OCI-LY3 (cell line): ENCODE data around the gene APOB.

Experiments used
- H2AFZ ChIP-seq: fragments of 200-600, 300-600 bp; shearing (Covaris generic); 2 replicates; pipeline ENCODE4 v1.6.0; 2014; ENCODE audit warnings: antibody characterized with exemption, low read depth, low read length
- H3K27ac ChIP-seq: fragments of 200-600, 300-600 bp; sonication (generic); 2 replicates; pipeline ENCODE4 v1.5.1; 2014; ENCODE audit warnings: mild to moderate bottlenecking, low read length, moderate library complexity, mixed read lengths
- H3K27me3 ChIP-seq: fragments of 200-600, 300-600 bp; sonication (generic); 2 replicates; pipeline ENCODE4 v1.6.1; 2014; ENCODE audit warnings: low read depth, low read length, mixed read lengths
- H3K36me3 ChIP-seq: fragments of 200-600, 300-600 bp; sonication (generic); replicated peaks from 2 replicates; pipeline ENCODE3; 2014; ENCODE audit warnings: low read depth, low read length, mixed read lengths
- H3K4me1 ChIP-seq: fragments of 300-600, 200-600 bp; sonication (generic); 2 replicates; pipeline ENCODE4 v1.6.1; 2014; ENCODE audit warnings: low read length, mixed read lengths
- H3K4me2 ChIP-seq: fragments of 200-600, 300-600 bp; sonication (generic); 2 replicates; pipeline ENCODE4 v1.6.1; 2014; ENCODE audit warnings: low read length, mixed read lengths
- H3K4me3 ChIP-seq: fragments of 300-600, 200-600 bp; sonication (generic); 2 replicates; pipeline ENCODE4 v1.5.1; 2014; ENCODE audit warnings: antibody characterized with exemption, mild to moderate bottlenecking, low read length, moderate library complexity
- H3K79me2 ChIP-seq: fragments of 300-600, 200-600 bp; shearing (Covaris generic); 2 replicates; pipeline ENCODE4 v1.6.1; 2014; ENCODE audit warnings: mild to moderate bottlenecking, low read length, mixed read lengths
- H3K9ac ChIP-seq: fragments of 300-600, 200-600 bp; shearing (Covaris generic); 2 replicates; pipeline ENCODE4 v1.6.0; 2014; ENCODE audit warnings: mild to moderate bottlenecking, low read length, moderate library complexity
- H3K9me3 ChIP-seq: fragments of 200-600, 300-600 bp; shearing (Covaris generic); 2 replicates; pipeline ENCODE4 v1.6.1; 2014; ENCODE audit warnings: low read length, mixed read lengths; ENCODE audit not compliant: insufficient read depth
- H4K20me1 ChIP-seq: fragments of 200-600, 300-600 bp; sonication (generic); 2 replicates; pipeline ENCODE4 v1.6.1; 2016; ENCODE audit warnings: low read length, mixed read lengths; ENCODE audit not compliant: insufficient read depth
- EZH2phosphoT487 ChIP-seq: fragments of 200-600 bp; shearing (Covaris generic); IDR thresholded peaks from 2 replicates; pipeline ENCODE4 v1.6.1; 2018; ENCODE audit warnings: antibody characterized with exemption, mixed run types, low read depth
- TF ChIP-seq, protein P1 (sequence below): fragments of 200-600, 300-600 bp; sonication (generic); IDR thresholded peaks from 2 replicates; pipeline ENCODE4 v1.5.1; 2014; ENCODE audit warnings: antibody characterized with exemption, low read length, low read depth

APOB gene

DNA sequence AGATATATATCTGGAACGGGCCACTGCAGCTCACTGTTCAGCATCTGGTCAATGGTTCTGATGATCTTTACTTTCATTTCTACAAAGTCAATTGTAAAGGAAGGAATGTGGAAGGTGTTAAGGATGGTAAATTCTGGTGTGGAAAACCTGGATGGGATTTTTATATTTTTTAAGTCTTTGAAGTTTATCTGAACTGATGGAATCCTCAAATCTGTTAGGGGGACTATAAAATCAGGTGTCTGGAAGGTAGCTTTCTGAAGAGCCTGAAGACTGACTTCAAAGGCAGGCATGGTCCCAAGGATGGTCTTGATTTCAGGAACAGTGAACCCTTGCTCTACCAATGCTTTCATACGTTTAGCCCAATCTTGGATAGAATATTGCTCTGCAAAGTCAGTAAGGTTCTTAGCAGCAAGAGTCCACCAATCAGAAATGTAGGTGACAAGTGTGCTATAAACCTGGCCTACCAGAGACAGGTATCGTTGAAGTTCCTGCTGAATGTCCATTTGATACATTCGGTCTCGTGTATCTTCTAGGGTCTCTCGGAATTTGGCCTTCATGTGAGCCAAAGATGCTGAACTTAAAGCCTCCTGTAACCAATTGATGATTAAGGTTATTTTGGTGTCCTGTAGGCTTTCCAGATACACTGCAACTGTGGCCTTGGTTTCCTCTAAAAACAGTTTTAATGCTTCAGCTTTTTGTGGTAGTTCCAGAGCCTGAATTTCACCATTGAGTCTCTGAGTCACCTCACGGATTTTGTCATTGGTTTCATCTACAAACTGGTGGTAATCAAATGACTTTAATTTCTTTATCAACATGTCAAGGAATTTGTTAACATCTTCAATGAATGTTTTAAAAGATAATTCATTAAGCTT, 34.8 kb downstream of the APOB start:
- H3K9ac ChIP-seq, result no peak overlapping the region
- TF ChIP-seq, protein P1, sequence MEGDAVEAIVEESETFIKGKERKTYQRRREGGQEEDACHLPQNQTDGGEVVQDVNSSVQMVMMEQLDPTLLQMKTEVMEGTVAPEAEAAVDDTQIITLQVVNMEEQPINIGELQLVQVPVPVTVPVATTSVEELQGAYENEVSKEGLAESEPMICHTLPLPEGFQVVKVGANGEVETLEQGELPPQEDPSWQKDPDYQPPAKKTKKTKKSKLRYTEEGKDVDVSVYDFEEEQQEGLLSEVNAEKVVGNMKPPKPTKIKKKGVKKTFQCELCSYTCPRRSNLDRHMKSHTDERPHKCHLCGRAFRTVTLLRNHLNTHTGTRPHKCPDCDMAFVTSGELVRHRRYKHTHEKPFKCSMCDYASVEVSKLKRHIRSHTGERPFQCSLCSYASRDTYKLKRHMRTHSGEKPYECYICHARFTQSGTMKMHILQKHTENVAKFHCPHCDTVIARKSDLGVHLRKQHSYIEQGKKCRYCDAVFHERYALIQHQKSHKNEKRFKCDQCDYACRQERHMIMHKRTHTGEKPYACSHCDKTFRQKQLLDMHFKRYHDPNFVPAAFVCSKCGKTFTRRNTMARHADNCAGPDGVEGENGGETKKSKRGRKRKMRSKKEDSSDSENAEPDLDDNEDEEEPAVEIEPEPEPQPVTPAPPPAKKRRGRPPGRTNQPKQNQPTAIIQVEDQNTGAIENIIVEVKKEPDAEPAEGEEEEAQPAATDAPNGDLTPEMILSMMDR, result no peak
- TF ChIP-seq EZH2phosphoT487, result no peak
- H3K36me3 ChIP-seq, result no peaks in the 10 kb centered on the region
- no peaks in the 10 kb centered on the region for H4K20me1 ChIP-seq
- H3K4me1 ChIP-seq, result no peaks in the 10 kb centered on the region
- H3K4me2 ChIP-seq, result no peak overlapping the region
- H2AFZ ChIP-seq, result no peak overlapping the region
- no peaks in the 10 kb centered on the region for H3K9me3 ChIP-seq
- peaks cover 54% of the 10 kb centered on the region for H3K27me3 ChIP-seq
- no peak overlapping the region for H3K4me3 ChIP-seq
- no peaks in the 10 kb centered on the region for H3K79me2 ChIP-seq
- H3K27ac ChIP-seq, result no peak overlapping the region

DNA sequence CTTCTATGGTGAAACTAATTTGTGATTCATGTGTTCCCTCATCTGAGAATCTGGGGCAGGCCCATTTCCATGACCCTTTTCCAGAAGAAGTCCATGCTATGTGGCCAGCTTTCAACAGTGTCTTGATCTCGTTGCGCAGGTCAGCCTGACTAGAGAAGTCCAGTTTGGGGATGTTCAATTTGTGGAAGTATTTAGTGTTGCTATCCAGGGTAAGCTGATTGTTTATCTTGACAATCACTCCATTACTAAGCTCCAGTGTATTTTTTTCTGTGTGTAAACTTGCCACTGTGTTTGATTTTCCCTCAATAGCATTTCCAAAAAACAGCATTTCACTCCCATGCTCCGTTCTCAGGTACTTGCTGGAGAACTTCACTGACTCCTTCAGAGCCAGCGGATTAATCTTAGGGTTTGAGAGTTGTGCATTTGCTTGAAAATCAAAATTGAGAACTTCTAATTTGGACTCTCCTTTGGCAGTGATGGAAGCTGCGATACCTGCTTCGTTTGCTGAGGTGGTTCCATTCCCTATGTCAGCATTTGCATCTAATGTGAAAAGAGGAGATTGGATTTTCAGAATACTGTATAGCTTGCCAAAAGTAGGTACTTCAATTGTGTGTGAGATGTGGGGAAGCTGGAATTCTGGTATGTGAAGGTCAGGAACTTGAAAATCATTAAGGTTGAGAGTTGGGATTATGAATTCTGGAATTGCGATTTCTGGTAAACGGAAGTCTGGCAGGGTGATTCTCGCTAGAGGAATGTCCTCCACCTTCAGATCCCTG, 35.7 kb downstream of the APOB start:
- Histone ChIP-seq H3K36me3 (no peaks in the 10 kb centered on the region), H3K4me1 (no peaks in the 10 kb centered on the region), H3K4me2 (no peak overlapping the region), H3K79me2 (no peaks in the 10 kb centered on the region), H3K9me3 (no peaks in the 10 kb centered on the region), H3K27me3 (peaks cover 45% of the 10 kb centered on the region; the same call in 1 of the 2 replicates), H2AFZ (no peak overlapping the region), H4K20me1 (no peaks in the 10 kb centered on the region), H3K4me3 (no peak overlapping the region), H3K9ac (no peak overlapping the region), H3K27ac (no peak overlapping the region)
- TF ChIP-seq EZH2phosphoT487, result no peak
- TF ChIP-seq, protein P1, result no peak

DNA sequence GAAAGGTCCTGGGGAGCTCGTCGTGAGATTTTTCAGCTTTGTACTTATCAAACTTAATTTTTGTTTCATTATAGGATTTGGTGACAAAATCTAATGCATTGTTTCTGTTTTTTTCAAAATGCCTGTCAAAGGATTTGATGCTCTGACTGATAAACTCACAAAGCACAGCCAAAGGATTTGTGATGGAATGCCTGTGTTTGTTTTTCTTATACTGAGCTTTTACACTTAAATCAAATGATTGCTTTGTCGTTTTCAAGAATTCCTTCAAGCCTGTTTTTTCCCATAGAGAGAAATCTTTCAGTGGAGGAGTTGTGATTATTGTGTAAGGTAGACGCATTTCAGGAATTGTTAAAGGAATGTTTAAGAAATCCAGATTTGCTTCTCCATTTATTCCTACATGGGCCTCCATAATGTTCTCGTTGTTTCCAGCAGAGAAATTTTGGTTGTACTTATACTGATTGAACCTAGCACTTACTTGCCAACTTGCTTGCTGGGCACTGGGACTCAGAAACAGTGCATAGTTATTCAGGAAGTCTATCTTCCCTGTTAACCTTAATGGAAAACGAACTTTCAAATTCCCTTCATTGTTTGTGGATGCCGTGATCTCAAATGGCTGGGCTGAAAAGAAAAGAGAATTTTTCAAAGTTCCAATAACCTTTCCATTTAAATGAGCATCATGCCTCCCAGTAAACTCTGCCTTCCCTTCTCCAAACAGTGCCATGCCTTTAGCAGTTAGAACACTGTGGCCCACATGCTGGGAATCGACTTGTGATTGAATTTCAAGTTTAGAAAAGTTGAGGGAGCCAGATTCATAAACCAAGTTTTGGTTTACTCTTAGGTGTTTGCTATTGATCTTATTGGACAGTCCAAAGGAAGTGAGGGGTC, 36.5 kb downstream of the APOB start:
- peaks cover 39% of the 10 kb centered on the region; the same call in 1 of the 2 replicates for H3K27me3 ChIP-seq

More for the DNA sequence above, 36.5 kb downstream of the APOB start:
- Histone ChIP-seq H3K4me2 (no peak overlapping the region), H2AFZ (no peak overlapping the region), H3K79me2 (no peaks in the 10 kb centered on the region), H4K20me1 (no peaks in the 10 kb centered on the region), H3K36me3 (no peaks in the 10 kb centered on the region), H3K9me3 (no peaks in the 10 kb centered on the region), H3K27ac (no peak overlapping the region), H3K9ac (no peak overlapping the region), H3K4me1 (no peaks in the 10 kb centered on the region), H3K4me3 (no peak overlapping the region)
- TF ChIP-seq EZH2phosphoT487, result no peak
- TF ChIP-seq, protein P1, result no peak
